Measurements from ENCODE around the gene SFXN4.

- TF ChIP-seq, protein P1, sequence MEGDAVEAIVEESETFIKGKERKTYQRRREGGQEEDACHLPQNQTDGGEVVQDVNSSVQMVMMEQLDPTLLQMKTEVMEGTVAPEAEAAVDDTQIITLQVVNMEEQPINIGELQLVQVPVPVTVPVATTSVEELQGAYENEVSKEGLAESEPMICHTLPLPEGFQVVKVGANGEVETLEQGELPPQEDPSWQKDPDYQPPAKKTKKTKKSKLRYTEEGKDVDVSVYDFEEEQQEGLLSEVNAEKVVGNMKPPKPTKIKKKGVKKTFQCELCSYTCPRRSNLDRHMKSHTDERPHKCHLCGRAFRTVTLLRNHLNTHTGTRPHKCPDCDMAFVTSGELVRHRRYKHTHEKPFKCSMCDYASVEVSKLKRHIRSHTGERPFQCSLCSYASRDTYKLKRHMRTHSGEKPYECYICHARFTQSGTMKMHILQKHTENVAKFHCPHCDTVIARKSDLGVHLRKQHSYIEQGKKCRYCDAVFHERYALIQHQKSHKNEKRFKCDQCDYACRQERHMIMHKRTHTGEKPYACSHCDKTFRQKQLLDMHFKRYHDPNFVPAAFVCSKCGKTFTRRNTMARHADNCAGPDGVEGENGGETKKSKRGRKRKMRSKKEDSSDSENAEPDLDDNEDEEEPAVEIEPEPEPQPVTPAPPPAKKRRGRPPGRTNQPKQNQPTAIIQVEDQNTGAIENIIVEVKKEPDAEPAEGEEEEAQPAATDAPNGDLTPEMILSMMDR (IDR thresholded peaks at IDR 0.05): peak; percentile 49 to 67 (median 59)
- no peak for TF ChIP-seq POLR2A (IDR thresholded peaks at IDR 0.05)
These were observed 43.7 kb upstream of the SFXN4 start for GRCh38 chr10:119209035-119209735.

All from body of pancreas (tissue), 4 donors.